Fibroblast of pulmonary artery (primary cell): Measurements from ENCODE around the gene NEIL3.

Source experiments
- DNase-seq: peaks from one replicate; pipeline ENCODE4 v3.0.0-alpha.2; 2010; ENCODE audit warnings: low read depth
- H3K4me3 ChIP-seq: replicated peaks from 2 replicates; pipeline ENCODE4 v1.5.1; 2011; ENCODE audit warnings: low read depth, mild to moderate bottlenecking, control low read depth, low read length, moderate library complexity
- TF ChIP-seq, protein P1 (sequence below): IDR thresholded peaks from 2 replicates; pipeline ENCODE4 v1.5.1; 2011; ENCODE audit warnings: mild to moderate bottlenecking, control low read depth, low read length, inconsistent platforms; ENCODE audit errors: missing control alignments

NEIL3 gene

DNA sequence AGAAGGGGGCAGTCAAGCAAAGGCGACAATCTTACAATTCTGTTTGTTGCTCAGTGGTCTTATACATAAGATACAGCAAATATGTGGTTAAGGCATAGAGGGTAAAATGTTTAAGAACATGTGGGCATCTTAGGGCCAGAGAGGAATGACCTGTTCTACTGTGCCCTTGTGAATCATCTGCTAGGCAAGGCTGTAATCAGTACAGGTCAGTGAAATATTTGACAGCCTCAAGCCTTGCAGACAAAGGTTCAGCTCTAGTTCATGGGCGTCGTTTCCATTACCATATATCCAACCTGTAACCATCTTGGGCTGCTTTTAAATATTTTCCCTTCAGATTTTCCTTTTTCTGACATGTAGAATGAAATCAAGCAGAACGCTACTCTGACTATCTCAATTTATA is 95.3 kb downstream of the NEIL3 start:
- H3K4me3 ChIP-seq = no peak overlapping the region
- TF ChIP-seq, protein P1, sequence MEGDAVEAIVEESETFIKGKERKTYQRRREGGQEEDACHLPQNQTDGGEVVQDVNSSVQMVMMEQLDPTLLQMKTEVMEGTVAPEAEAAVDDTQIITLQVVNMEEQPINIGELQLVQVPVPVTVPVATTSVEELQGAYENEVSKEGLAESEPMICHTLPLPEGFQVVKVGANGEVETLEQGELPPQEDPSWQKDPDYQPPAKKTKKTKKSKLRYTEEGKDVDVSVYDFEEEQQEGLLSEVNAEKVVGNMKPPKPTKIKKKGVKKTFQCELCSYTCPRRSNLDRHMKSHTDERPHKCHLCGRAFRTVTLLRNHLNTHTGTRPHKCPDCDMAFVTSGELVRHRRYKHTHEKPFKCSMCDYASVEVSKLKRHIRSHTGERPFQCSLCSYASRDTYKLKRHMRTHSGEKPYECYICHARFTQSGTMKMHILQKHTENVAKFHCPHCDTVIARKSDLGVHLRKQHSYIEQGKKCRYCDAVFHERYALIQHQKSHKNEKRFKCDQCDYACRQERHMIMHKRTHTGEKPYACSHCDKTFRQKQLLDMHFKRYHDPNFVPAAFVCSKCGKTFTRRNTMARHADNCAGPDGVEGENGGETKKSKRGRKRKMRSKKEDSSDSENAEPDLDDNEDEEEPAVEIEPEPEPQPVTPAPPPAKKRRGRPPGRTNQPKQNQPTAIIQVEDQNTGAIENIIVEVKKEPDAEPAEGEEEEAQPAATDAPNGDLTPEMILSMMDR = no peak
- no peak for DNase-seq

- no peak overlapping the region for H3K4me3 ChIP-seq
- TF ChIP-seq, protein P1 = no peak
- no peak for DNase-seq
These were observed 95.8 kb downstream of the NEIL3 start for GRCh38 chr4:177405508-177405907.

DNA sequence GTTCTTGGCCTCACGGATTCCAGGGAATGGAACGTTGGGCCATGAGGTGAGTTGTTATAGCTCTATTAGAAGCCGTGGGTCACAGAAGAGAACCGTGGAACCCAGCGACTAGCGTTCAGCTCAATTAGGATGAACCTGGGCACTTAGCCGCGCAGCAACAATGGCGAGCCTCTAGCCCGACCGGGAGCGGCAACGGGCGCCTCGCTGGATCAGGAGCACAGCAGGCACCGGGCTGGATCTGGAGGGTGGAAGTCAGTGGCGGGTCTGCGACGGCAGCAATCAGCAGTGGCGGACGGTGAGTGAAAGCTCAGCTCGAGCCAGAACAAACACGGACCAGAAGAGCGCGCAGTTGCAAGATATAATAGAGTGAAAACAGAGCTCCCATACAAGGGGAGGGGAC is 98.3 kb downstream of the NEIL3 start:
- DNase-seq = no peak
- H3K4me3 ChIP-seq = no peak overlapping the region
- TF ChIP-seq, protein P1 = no peak

DNA sequence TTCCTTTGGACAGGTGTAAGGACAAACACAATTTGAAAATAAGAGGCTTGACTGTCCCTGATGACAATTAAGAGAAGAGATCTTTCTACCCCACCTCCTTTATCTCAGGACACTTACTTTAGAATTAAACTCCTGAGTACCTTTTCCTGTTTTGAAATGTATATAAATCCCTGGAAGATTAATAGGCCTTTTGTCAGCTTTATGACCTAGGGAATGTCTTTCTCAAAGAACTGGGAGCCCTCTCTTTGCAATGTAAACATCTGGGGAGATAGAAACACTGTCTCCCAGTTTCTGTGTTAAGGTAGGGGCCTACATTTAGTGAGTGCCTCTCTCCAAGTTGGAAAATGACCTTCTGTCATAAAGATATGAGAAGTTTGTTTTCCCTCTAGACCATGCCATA is 100.9 kb downstream of the NEIL3 start:
- TF ChIP-seq, protein P1 = no peak
- no peak overlapping the region for H3K4me3 ChIP-seq
- DNase-seq = no peak

- DNase-seq = no peak
- TF ChIP-seq, protein P1 = no peak
- no peak overlapping the region for H3K4me3 ChIP-seq
These were observed 102.3 kb downstream of the NEIL3 start for GRCh38 chr4:177411996-177412395.
